Measurements from ENCODE around the gene GOLGA6L6.
"Not testable (repeated sequence)": the region's sequence is repeated elsewhere in the genome, so short reads cannot be mapped to it uniquely, and the experiment has no call there.

The GOLGA6L6 gene, protein sequence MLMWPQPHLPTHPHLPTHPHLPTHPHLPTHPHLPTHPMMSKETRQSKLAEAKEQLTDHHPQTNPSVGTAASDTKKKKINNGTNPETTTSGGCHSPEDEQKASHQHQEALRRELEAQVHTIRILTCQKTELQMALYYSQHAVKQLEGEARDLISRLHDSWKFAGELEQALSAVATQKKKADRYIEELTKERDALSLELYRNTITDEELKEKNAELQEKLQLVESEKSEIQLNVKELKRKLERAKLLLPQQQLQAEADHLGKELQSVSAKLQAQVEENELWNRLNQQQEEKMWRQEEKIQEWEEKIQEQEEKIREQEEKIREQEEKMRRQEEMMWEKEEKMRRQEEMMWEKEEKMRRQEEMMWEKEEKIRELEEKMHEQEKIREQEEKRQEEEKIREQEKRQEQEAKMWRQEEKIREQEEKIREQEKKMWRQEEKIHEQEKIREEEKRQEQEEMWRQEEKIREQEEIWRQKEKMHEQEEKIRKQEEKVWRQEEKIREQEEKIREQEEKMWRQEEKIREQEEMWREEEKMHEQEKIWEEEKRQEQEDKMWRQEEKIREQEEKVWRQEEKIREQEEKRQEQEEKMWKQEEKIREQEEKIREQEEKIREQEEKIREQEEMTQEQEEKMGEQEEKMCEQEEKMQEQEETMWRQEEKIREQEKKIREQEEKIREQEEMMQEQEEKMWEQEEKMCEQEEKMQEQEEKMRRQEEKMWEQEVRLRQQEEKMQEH
- total RNA-seq, result 0 to 0.44 (median 0) reads per million in 17 experiments

DNA sequence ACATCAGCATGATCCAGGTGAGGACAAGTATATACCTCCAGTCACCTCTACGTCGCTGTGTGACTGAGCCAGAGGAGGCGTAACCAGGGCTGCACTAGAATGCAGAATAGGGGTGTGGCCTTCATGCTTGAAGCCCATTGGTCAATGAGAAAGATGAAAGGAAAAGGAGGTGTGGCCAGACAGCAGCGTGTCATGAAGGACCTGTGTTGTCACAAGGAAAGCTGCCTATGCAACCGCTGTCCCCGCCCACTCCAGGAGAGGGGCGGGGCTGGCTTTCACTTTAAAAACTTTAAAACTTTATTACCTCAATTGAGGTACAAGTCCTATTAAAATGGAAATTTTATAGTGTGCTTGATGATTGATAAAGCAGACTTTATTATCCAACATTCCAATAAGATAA, at the start of gene GOLGA6L6:
Gene GOLGA6L6 (minus strand): TSS at position 101 of the 400 bp plus-strand sequence. CDS start 91 bp downstream, at position 10.
- not testable (repeated sequence) for DNase-seq

DNA sequence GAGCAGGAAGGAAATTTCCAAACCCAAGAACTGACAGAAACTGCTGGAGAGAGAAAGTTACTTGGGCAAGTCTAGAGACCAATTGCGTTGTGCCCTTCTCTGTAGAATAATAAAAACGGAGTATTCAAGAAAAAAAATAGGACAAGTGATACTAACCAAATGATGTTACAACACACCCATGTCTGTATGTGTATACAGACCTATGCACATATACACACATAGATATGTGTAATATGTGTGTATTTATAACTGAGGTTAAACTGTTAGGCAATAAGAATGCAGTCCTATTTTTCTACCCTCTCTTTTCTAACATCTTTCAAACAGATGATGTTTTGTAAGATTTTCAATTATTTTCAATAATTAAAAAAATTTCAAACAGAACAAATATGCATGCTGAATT, 48.5 kb upstream of the GOLGA6L6 start:
- not testable (repeated sequence) for DNase-seq

DNA sequence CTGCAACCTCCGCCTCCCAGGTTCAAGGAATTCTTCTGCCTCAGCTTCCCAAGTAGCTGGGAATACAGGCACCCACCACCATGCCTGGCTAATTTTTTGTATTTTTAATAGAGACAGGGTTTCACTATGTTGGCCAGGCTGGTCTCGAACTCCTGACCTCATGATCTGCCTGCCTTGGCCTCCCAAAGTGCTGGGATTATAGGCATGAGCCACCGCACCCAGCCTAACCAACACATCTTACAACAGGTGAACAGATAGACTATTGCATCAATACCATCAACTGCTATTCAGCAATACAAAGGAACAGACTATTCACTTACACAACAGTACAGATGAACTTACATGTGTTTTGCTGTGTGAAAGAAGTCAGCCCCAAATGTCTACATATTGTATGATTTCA, 45.2 kb upstream of the GOLGA6L6 start:
- not testable (repeated sequence) for DNase-seq

DNA sequence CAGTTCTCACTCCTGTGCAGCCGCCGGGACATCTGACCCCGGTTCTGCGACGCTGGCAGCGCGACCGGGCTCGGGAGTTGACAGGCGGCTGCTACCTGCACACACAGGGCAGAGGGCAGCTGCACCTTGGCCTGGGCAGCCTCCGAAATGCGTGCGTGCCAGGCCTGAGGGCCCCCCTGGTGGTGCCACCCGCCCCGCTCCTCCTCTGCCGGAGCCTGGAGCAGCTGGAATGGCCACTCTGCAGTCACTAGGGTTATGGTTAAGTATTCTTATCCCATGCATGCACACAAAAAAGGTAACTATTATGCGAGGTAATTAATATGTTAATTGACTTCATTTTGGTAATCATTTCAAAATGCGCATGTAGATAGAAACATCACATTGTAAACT, 41.1 kb upstream of the GOLGA6L6 start:
- DNase-seq, result not testable (repeated sequence)

DNA sequence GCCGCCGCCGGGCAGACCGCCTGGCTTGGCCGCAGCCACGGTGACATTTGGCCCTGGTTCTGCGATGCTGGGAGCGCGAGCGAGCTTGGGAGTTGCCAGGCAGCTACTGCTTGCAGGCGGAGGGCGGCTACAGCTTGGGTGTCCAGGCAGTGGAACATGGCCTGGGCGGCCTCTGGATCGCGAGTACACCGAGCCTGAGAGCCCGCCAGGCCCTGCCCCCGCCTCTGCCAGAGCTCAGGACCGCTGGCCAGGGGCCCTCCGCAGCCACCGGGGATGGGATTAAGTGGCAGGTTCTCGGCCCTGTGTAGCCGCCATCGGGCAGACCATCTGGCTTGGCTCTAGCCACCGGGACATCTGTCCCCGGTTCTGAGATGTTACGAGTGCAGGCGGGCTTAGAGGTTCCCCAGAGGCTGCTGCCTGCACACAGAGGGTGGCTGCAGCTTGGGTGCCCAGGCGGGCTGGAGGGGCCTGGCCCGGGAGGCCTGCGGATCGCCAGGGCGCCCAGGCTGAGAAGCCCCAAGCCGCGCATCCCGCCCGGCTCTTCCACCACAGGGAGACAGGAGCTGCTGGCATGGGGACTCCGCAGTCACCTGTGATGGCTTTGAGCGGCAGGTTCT, 40.6 kb upstream of the GOLGA6L6 start:
- DNase-seq, result not testable (repeated sequence)

DNA sequence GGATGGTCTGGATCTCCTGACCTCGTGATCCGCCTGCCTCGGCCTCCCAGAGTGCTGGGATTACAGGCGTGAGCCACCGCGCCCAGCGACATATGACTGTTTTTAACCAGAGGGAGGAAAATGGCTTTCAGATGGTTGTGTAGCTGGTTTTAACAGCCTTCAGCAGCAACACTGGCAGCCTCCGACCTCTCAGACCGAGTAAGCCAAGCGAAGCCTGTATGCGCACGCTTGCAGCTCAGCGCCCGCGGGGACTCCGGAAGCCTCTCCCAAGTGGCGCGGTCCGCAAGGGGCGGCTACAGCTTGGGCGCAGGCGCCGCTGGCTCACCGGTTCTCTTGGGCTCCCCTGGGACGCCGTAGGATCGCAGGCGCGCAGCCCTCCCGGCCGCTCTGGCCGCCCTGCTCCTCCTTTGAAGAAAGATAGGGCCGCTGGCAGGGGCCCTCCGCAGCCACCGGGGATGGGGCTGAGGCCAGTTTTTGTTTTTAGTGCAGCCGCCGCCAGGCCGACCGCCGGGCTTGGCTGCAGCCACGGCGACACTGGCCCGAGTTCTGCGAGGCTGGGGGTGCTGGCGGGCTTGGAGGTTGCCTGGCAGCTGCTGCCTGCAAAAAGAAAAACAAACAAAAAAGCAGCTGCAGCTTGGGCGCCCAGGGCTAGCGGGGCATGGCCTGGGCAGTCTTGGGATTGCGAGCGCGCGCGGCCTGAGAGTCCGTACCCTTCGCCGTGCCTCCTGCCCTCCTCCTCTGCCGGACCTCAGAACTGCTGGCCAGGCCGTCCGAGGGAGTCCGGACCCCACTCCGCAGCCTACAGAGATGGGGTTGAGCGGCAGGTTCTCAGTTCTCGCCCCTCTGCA, 39.9 kb upstream of the GOLGA6L6 start:
- DNase-seq, result not testable (repeated sequence)

DNA sequence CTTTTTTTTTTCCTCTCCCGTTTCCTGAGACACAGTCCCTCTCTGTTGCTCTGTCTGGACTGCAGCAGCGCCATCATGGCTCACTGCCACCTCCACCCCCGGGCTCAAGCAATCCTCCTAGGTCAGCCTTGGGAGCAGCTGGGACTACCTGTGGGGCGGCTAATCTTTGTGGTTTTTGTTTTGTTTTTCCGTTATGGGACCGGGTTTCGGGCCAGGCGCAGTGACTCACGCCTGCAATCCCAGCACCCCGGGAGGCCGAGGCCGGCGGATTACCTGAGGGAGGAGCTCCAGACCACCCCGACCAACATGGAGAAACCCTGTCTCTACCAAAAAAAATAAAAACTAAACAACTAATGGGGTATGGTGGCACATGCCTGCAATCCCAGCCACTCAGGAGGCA, 38.1 kb upstream of the GOLGA6L6 start:
- not testable (repeated sequence) for DNase-seq

DNA sequence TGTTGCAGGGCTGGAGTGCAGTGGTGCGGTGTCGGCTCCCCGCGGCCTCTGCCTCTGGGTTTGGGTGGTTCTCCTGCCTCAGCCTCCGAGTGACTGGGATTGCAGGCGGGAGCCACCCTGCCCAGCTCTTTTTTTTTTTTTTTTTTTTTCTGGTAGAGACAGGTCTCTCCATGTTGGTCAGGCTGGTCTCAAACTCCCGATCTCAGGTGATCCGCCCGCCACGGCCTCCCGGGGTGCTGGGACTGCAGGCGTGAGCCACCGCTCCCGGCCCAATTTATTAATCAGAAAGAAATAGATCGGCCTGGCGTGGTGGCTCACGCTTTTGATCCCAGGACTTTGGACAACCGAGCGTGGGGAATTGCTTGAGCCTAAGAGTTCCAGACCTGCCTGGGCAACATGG, 9.7 kb upstream of the GOLGA6L6 start:
- DNase-seq, result not testable (repeated sequence)

DNA sequence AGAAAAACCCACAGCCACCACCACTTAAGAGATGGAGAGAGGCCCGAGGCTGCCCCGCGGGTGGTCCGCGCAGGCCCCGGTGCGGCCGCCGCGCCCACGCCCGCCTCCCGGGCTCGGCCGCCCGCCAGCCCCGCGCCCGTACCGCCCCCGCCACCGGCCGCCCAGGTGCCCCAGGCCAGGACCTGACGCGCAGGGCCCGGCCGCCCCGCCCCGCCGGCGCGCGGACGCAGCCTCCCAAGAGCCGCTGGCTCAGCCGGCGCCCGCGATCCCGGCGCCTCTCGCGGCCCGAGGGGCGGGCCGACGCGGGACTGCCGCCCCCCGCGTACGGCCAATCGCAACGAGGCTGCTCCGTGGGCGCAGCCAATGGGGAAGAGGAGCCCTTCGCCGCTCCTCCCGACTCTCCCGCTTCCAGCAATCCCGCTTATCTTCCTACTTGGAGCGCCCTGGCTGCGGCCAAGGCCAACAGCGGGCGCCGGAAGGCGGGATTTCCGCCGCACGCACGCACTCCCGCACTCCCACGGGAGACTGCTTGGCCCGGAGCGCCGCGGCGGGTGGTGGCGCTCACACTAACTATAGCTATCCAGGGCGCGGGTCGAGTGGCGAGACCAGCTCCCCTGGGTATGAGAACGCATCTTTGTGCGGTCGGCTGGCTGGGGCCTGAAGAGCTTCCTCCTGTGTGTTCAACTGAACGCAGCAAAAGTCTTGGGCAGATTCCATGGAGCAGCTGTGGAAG, 35.5 kb downstream of the GOLGA6L6 start:
- DNase-seq, result not testable (repeated sequence)

DNA sequence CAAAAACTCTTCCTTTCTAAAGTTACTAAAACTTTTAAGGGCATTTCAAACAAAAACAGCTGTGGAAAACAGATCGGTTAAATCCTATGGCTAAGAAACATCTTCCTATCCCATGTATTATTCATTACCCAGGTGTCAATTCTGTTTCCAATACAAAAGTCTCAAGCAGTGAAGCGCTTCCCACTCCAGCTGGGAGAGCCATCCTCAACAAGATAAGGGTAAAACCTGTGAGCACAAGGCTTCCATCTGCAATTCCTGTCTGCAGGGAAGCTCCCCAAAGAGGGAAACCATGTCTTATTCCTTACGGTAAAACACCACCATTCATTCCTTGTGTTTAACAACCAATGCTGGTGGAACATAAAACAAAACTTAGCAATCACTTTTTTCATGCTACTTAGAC, 38.8 kb downstream of the GOLGA6L6 start:
- not testable (repeated sequence) for DNase-seq

DNA sequence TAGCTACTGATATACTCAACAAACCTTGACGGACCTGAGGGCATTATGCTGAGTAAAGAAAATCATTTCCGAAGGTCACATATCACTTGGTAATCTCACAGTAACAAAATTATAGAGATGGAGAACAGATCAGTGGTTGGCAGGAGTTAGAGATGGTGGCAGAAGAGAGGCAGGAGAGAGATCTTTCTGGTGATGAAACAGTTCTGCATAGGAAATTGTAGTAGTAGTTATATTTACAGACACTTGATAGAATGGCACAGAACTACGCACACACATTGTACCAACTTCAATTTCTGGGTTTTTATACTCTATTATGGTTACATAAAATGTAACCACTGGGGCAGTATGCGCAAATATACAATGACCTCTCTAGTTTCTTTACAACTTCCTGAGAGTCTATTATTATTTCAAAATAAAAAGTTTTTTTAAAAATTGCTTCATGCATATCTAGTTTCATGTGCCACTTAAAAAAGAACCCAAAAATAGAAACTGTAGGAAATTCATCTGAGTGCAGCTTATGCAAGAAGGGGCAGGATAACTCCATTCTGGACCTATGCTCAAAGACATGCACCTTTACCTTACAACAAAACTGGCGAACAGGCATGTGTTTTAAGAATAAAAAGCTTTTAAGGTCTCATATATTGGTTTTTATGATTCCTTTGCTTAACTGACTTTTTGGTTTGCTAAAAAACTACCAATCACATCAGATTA, 39.9 kb downstream of the GOLGA6L6 start:
- DNase-seq, result not testable (repeated sequence)

DNA sequence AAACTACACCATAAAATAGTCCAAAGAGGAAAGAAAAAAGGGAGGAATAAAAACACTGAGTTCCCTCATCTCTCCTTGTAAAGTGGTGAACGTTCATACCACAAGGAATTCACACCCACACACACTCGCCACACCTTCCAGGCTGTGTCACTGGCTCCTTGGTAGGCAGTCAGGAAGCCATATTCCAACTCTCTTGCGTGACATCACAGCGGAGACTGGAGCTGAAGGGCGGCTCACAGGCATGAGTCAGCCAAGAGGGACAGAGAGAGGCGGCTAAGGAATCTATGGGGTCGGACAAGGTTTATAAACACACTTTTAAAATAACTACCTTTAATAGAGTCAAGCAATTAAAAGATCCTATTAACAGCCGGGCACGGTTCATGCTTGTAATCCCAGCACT, 43.8 kb downstream of the GOLGA6L6 start:
- not testable (repeated sequence) for DNase-seq

DNA sequence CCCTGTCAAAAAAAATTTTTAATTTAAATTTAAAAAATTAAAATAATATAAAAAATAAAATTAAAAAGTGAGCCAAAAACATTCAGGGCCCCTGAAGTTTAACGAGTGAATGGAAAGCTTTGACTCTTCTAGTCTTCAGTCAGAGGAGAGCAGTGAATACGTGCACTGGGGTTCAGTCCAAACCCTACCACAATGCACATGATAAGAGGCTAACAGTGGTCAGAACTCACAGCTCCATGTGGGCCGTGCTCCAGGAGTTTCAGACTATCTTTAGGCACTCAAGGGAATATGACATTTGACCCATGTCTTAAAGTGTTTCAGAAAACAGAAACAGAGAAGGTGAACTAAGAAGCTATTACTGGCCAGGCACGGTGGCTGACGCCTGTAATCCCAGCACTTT, 48.6 kb downstream of the GOLGA6L6 start:
- DNase-seq, result not testable (repeated sequence)

DNA sequence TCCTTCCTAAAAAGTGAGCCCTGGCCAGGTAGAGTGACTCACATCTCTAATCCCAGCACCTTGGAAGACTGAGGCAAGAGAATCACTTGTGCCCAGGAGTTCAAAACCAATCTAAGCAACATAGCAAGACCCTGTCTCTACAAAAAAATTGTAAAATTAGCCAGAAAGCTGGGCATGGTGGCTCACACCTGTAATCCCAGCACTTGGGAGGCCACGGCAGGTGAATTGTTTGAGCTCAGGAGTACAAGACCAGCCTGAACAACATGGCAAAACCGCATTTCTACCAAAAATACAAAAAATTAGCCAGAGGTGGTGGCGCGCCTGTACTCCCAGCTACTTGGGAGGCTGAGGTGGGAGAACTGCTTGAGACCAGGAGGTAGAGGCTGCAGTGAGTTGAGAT, 49.0 kb downstream of the GOLGA6L6 start:
- DNase-seq, result not testable (repeated sequence)

DNA sequence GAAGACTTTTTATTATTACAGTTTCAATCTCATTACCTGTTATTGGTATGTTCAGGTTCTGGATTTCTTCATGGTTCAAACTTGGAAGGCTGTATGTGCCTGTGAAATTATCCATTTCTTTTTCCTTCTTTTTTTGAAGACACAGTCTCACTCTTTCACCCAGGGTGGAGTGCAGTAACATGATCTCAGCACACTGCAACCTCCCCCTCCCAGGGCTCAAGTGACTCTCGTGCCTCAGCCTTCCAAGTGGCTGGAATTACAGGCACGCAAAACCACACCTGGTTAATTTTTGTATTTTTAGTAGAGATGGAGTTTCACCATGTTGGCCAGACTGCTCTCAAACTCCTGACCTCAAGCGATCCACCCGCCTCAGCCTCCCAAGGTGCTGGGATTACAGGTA, 52.3 kb downstream of the GOLGA6L6 start:
- not testable (repeated sequence) for DNase-seq

Data from suppressor macrophage (primary cell).